Activated CD8-positive, alpha-beta memory T cell treated with anti-CD3 and anti-CD28 coated beads, Interleukin-2, amount 50 U/mL, for 1 hour (primary cell): ENCODE results near the gene SH3PXD2A.

Experiments used
- DNase-seq: peaks from one replicate; pipeline ENCODE4 v3.0.0-alpha.2; 2020; ENCODE audit errors: extremely low read depth

The SH3PXD2A gene

DNA sequence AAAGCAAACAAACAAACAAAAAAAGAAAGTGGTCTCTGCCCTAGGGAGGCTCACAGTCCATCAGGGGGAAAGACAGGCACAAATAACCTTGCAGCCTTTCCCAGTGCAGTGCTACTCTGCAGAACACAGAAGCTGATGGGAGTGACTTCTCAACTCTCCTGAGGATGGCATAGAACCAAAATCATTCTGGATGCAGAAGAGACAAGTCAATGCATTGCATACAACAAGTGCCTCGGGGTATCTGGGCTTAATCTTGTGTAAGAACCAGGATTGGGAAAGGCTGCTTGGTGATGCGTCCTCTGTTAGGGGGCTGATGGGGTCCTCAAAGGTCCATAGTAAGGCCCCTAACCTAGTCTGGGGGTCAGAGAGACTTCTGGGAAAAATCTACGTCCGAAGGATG is 293.0 kb downstream of the SH3PXD2A start:
- no peak for DNase-seq

DNA sequence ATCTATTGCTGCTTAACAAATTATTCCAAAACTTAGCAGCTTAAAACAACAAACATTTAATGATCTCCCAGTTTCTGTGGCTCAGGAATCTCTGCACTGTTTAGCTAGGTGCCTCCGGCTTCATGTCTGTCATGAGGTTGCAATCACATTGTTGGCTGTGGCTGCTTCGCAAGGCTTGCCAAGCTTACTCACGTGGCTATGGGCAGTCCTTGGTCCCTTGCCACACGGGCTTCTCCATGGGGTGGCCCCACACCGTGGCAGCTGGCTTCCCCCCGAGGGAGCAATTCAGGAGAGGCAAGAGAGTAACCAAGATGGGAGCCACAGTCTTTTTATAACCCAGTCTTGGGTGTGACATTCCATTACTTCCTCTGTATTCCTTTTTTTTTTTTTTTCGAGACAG is 294.5 kb downstream of the SH3PXD2A start:
- DNase-seq: no peak

DNA sequence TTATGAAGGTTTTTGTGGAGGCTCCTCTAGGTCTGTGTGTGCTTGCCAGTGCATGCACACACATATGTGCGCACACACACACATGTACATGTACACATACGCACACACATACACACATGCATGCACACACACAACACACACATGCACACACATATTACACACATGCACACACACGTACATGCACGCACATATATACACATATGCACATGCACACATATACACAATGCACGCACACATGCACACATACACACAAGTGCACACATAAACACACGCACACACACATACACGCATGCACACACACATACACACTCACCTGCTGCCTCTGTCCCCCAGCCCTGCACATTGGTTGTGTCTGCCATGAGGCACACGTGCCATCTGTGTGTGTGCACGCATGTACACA is 295.6 kb downstream of the SH3PXD2A start:
- no peak for DNase-seq

DNA sequence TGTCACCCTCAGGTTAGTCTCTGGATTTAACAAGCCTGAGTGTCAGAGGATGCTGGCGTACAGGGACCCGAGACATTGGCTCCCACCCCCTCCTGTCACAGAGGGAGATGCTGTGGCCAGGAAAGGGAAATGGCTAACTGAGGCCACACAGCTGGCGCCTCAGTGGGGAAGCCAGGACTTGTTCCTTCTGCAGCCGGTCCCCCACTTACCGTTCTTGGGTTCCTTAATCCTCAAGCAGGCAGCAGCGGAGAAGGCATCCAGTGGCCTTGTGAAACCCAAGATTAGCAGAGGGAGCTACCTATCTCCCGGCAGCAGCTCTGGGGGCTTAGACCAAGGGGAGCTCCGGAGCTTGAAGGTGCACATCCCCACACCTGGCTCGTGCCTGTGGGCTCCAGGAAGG is 296.5 kb downstream of the SH3PXD2A start:
- DNase-seq: no peak

DNA sequence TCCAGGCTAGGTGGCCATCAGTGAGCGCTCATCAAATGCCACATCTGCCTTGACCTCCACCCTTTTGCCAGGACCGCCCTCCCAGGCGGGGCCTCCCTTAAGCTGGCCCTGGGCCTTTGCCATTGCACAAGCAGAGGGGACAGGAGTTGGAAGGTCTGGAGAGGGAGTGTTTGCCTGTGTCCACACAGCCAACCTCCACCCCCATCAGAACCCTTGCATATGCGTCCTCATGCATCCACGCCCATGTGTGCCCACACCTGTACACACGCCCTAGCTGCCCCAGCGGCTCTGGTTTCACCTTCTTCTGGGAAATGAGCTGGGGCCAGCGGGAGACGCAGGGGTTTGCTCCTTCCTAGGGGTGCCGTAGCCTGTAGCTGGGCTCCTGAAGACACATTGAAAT is 297.9 kb downstream of the SH3PXD2A start:
- DNase-seq: no peak

DNA sequence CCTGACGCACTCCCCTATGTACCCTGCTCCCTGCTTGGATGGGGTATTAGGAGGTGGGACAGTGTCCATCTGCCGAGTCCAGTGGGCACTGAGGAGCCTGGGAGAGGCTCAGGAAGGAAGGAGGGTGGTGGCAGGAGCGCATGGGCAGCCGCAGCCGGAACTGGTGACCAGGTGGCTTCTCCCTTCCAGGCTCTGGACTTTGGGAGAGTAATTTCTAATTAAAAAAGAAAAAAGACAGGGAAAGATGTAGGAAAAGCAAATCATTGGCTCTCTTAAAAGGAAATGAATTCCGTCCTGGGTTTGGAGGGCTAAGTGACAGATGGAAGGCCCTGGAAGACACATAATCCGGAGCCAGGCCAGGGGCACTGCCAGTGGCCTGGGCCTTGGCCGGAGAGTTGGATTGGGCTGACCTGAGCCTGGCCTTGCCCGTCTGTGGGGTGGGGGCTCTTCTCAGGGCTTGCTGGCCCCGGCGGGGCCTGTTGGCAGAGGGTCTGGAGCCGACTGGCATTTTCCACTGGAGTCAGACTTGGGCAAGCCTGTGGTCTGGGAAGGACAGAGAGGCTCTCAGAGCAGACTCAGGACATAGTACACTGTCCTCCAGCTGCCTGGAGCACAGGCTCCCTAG is 298.9 kb downstream of the SH3PXD2A start:
- DNase-seq: no peak

DNA sequence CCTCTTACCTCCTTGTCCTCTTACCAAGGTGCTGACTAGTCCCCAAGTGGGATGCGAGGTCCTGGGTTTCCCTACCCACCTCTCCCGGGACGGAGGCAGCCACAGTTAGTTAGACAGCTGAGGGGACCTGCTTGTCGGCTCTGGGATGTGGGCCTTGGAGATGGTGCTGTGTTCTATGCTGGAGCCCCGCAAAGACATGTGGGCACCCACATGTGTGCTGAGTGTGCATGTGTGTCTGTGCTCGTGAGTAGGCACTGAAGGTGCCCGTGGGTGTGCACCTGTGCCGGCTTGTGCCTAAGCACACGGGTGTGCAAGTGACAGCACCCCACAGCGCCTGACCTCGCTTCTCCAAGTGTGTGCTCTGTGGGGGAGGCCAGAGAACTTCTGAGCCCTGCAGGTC is 299.7 kb downstream of the SH3PXD2A start:
- no peak for DNase-seq

DNA sequence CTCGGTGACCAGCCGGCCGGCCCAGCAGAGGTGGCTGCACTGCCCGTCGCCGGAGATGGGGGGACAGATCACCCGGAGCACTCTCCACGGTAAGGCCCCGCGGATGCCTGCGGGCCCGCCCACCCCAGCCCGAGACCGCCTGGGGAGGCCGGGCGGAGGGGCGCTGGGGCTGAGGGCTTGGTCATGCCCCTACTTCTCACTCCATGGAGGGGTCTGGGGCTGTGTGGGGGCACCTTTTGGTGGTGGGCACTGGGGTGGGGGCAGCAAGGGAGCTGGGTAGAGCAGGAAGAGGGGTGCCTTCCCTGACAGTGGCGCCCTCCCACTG is 300.1 kb downstream of the SH3PXD2A start:
- DNase-seq: no peak

DNA sequence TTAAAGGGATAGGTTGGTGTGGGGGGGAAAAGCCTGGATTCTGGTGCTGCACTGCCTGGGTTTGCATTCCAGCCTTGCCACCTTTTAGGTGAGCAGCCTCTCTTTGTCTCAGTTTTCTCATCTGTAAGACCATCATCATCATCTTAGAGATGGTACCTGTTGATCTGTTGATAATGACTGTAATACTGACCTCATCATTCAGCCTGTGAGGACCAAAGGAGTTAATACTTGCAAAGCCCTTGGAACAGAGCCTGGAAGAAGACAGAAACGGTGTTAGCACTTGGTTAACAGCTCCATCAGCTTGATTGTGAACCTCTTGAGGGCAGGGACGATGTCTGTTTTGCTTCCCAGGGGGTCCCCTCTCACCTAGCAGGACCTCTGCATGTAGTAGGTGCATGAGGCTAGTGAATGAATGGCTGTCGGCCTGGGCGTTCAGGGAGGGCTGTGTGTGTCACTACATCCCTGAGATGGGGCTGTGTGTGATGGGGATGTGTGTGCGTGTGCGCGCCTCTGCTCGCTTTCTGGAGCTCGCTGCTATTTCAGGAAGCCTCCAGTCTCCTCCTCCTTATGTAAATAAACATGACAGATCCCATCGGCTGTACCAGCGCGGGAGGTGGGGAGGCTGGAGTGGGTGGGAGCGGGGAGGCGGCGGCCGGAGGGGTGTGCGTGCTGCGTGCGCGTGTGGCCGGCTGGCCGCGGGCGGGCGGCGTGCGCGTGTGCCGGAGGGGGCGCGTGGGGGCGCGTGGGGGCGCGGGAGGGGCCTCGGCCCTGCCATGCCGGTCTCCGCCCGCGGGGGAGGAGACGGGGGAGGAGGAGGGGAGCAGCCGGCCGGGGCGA is 300.7 kb downstream of the SH3PXD2A start:
- no peak for DNase-seq

DNA sequence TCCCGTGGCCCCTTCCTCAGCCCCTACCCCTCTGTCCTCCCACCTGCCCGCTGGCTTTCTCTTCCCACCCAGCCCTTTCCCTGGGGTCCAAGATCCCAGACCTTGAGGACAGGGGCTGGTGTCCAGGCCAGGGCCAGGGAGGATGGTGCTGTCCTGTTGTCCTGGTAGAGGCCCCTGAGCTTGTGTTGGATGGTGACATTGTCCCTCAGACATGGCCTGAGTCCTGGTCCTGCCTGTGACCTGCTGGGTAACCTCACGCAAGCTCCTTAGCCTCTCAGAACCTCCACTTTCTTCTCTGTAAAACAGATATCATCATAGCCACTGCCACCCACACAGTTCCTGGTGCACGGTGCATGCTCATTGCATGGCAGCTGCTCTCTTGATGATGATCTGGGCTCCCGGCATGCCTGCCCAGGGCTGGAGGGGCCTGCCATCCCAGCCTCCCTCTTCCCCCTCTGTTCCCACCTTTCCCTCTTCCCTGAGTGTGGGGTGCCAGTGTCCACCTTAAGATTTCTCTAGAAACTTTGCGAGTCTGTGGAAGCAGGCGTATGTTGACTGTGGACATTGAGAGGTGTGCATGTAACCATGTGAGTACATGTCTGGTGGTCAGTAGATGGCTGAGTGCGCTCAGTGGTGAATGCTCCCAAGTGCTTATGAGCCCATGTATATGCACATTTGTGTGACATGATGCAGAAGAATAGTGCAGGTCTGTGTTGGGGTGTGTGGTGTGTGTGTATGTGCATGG is 301.5 kb downstream of the SH3PXD2A start:
- DNase-seq: no peak

DNA sequence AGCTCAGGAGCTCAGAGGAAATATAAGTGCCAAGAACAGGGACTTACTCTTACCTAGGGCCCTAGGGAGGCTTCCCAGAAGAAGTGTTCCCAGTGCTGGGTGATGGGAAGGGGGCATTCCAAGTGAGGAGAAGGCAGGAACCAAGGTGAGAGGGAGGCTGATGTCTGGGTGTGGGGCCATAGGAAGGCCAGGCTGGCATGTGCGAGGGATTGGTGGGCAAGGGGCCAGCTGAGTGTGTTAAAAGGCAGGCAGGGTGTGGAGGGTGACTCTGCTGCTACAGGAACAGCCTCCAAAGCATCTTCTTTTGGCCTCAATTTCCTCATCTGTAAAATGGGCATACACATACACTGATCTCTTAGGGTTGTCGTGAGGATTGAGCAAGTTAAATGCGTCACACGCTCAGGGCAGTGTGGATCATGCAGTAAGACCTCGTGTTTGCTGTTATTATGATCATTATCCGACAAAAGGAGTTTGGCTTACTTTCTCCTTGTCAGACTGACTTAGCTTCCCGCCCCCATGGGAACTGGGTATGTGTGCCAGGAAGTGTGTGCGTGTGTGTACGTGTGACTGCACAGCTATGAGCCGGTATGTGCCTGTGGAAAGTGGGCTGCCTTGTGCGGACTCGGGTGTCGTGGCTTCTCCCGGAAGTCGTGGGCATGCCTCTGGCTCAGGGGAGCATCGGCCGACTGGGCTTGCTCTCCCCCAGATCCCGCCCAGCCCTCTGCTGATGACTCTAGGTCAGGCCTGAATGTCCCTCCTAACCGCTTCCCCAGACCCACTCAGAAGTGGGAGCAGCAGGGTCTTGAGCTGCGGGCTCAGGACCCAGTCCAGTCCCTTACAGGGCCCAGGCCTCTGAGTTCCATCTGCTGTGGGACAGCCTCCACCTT is 302.3 kb downstream of the SH3PXD2A start:
- DNase-seq: no peak

DNA sequence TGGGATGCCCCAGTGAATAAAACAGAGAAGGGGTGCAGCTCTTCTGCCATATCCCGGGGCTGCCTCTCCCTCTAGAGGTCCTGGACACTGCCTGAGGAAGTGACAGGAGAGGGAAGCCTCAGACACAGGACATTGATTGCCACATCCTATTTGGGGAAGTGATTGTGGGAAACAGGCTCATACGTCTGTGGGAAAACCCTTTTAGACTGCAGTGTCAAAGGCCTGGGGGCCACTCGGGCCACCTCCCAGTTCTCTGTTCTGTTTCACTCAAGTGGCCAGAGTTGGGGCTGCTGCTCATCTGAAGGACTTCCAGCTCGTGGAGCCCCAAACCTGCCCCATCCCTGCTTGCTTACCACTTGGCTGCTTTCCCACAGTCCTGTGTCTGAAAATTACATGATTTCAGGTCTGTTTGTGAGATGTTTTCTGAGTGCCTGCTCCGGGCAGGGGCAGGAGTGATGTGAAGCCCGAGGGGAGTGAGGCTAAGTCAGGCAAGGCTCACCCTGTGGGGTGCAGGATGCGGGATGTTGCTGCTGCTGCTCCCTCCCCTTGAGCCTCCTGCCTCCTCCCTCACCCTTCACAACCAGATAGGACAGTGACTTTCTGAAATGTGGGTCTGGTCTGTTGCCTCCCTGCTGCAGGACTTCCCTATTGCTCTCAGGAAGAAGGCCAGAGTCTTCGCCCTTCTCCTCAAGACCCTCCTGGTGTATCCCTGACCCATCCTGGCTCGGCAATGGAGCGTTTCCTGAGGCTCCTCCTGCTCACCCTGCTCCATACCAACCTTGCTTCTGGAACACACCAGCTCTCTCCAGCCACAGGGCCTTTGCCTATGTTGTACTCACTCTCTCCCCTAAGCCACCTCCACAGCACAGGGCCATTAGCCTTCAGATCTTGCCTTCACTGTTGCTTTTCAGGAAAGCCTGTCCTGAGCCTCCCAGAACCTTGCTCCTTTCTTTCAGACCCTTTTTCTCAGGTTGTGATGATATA is 303.5 kb downstream of the SH3PXD2A start:
- DNase-seq: no peak

DNA sequence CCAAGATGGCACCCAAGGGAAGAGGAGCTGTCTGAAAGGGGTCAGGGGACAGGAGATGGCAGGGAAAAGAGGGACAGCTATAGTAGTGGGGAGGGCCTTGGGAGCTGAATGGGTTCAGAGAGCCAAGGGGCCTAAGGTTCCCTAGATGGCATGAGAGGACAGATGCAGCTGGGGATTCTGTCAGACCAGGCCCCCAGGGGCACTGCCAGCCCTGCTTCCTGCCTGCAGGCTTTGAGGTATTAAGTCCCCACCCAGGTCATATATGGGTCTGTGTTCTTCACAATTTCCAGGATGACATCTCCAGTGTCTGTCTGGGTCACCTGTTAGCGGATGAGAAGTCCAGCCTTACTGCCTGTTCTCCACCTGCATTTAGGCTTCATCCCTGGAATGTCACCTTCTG is 305.1 kb downstream of the SH3PXD2A start:
- no peak for DNase-seq

DNA sequence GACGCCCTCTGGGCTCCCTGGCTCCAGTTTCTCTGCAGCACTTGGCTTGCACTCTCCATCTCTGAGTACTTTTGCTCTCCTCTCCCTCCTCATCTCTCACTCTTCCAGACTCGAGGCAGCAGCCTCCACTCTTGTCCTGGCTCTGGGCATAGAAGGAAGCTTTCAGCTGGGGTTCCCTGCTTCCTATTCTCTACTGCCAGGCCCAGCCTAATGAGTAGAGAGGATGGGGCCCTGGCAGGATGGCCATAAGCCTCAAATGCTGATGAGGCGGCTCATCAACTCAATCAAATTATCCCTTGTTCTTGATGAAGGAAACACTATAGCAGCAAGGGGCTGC is 306.1 kb downstream of the SH3PXD2A start:
- DNase-seq: no peak

DNA sequence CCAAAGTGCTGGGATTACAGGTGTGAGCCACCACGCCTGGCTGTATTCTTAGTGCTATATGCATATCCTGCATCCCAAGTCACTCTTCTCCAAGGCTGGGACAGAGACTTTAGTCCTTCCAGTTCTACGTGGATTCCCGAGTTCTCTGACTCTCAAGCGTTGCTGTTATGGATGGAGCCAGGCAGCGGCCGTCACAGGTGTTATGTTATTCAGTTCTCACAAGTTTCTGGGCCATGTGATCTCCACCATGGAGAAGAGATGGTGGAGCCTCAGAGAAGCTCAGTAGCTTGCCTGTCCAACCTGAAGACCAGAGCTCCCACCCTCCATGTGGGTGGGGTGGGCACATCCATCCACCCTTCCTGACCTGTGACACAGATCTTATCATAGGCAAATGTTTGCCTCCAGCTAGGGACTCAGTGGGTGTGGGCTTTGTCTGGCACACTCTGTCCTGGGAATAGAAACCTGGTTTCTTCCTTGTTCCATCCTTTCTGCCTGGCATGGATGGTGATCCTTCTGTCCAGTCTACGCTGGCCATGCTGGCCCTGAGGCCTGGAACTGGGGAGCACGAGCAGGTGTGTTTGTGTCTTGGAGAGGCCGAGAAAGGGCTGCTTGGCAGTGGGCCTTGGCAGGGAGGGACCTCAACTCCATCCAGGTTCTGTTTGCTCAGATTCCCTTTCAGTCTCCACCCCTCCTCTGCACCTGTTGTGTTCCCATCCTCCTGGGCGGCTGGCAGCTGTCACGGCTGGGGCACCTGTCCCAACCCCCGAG is 306.6 kb downstream of the SH3PXD2A start:
- DNase-seq: no peak

DNA sequence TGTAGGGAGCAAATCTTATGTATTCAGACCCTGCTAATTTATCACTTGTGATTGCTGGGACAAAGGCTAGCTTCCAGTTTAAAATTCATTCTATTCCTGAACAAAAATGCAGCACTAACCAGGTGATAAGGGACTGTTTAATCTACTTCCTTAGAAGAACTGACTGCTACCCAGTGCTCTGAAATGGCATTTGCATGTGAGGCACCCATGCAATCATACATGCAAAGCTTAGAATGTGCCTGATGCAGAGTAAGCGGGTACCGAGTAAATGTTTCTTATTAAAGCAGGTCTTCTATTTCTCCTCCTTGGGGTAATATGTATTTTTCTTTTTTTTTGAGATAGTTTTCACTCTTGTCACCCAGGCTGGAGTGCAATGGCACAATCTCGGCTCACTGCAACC is 307.4 kb downstream of the SH3PXD2A start:
- no peak for DNase-seq

DNA sequence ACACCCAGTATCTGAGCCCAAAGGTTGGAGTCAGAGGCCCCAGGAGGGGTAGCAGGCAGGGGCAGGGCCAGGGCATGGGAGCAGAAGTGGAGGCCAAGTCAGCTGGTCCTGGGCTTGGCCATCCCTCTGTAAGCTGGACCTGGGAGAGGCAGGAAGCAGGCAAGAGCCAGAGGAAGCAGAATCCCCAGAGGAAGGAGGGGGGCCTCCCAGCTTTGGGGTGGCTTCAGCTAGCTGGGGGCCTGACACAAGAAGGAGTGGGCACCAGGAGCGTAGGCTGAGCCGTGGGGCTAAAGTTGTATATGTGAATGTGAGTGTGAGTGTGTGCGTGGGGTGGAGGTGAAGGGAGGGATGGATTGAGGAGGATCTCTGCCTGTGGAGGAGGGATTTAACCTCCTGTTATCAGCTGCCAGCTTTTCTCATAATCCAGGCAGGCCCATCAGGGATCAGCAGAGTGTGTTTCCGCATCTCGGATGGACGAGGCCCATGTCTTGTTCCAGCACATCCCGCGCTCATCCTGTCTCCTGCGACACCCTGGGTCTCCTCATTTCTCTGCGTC is 307.9 kb downstream of the SH3PXD2A start:
- no peak for DNase-seq

DNA sequence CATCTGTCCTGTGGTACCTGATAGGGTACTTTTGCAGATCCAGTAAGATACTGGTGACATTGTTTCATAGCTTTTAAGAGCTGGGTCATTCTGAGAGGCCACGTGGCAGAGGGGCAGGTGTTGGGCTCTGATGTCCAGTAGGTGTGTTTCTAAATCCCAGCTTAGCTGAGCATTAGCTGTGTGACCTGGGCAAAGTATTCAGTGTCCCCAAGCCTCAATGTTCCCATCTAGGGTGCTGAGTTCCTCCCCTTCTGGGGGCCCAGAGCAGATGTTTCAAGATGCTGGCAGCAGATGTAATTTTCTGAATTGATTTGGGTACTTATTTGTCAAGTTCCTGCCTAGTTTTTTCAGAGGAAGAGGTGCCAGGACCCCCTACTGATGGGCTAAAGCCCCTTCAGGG is 309.0 kb downstream of the SH3PXD2A start:
- no peak for DNase-seq

DNA sequence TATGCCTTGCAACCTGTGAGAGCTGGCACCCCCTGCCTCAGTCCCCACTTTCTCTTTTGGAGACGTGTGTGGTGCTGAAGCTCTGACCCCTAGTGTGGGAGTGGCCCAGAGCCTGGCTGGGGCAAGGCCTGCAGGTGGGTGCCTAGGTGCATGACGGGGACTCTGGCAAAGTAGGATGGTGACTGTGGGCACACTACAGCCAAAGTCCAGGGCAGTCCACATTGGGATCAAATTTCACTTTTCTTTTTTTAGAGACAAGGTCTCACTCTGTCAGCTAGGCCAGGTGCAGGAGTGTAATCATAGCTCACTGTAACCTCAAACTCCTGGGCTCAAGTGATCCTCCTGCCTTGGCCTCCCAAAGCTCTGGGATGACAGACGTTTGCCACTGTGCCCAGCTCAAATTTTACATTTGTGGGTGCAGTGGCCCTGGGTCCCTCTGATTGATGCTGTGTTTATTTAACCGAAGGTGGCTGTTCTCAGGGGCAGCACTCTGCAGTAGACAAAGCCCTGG is 309.6 kb downstream of the SH3PXD2A start:
- no peak for DNase-seq

DNA sequence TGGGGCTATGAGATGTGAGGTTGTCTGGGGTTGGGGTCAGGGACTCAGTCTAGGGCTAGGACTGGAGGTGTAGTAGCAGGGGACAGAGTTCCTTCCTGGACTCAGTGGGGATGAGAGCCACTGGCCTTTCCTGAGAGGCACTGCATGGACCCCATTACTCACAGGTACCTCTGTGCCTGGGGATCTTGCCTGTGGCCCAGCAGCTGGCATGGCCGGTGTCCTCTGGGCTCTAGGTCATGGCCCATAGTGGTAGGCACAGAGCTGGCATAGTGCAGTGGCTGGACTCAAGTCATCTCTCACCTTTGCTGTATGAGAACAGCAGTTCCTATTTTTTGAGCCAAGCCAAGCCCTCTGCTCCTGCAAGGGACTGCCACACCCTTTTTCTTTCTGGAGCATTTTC is 310.0 kb downstream of the SH3PXD2A start:
- DNase-seq: no peak
